B cell (primary cell): ENCODE results near the gene GADL1. TPM values are rescaled to one million over a fixed set of nuclear protein-coding genes. Genes with fewer than 3 reads are reported as not detected.

Experiments used
- ATAC-seq: fragments of 200-7000 bp; cut with Tn5 transposase; one replicate; pipeline ENCODE4 v1.10.0; 2021; ENCODE audit warnings: low read depth, mild to moderate bottlenecking, moderate number of reproducible peaks, moderate library complexity
- CTCF ChIA-PET: fragments of 350-600 bp; sonication (Branson Sonifier 250); formaldehyde crosslinking; loops from one replicate; lab custom pipeline; 2021; ENCODE audit warnings: antibody characterized with exemption, inconsistent platforms; lab: Charles Lee
- POLR2A ChIA-PET: fragments of 350-600 bp; sonication (Branson Sonifier 250); formaldehyde crosslinking; loops from one replicate; lab custom pipeline; 2021; ENCODE audit warnings: antibody characterized with exemption; lab: Charles Lee
- DNase-seq: peaks from one replicate; pipeline ENCODE4 v3.0.0; 2013
- H2AFZ ChIP-seq: 2 replicates; pipeline ENCODE4 v1.6.1; 2012; ENCODE audit warnings: mild to moderate bottlenecking, low read depth, low read length; ENCODE audit not compliant: insufficient read depth, poor library complexity, severe bottlenecking
- H3K27ac ChIP-seq, 2 donors: 1 replicate in 1 of 2; 2 replicates in 1 of 2; pipeline ENCODE4 v1.5.1; 2012 to 2013; ENCODE audit warnings: low read length in 2 of 2, mild to moderate bottlenecking in 2 of 2, moderate library complexity in 1 of 2
- H3K27me3 ChIP-seq, 4 experiments: fragments of 200-600 bp in 1 of 4; sonication (generic) in 1 of 4; replicated peaks in 1 of 4; 1 replicate in 2 of 4; 2 replicates in 2 of 4; pipeline versions ENCODE4 v1.6.1 to v1.7.0; 2013 to 2016; ENCODE audit warnings: low read length in 3 of 4, mild to moderate bottlenecking in 2 of 4, mixed read lengths in 1 of 4, moderate library complexity in 1 of 4; ENCODE audit not compliant: insufficient read depth in 4 of 4, control insufficient read depth in 3 of 4; ENCODE audit errors: control extremely low read depth in 1 of 4
- H3K36me3 ChIP-seq, 2 experiments: replicated peaks in 1 of 2; 1 replicate in 1 of 2; 2 replicates in 1 of 2; pipeline versions ENCODE4 v1.6.1 to v1.7.1; 2013; ENCODE audit warnings: low read length in 1 of 2; ENCODE audit not compliant: insufficient read depth in 2 of 2, control insufficient read depth in 1 of 2; ENCODE audit errors: control extremely low read depth in 1 of 2, extremely low read depth in 1 of 2
- H3K4me1 ChIP-seq, 2 donors: fragments of 200-600 bp in 1 of 2; sonication (generic) in 1 of 2; 1 replicate in 1 of 2; 2 replicates in 1 of 2; pipeline versions ENCODE4 v1.5.1 to v1.6.1; 2013 to 2017; ENCODE audit warnings: low read length in 2 of 2; ENCODE audit not compliant: control insufficient read depth in 2 of 2, insufficient read depth in 2 of 2
- H3K4me2 ChIP-seq: replicated peaks from 2 replicates; pipeline ENCODE3; 2012; ENCODE audit warnings: mild to moderate bottlenecking, low read depth, low read length; ENCODE audit not compliant: poor library complexity, severe bottlenecking
- H3K4me3 ChIP-seq, 5 experiments: fragments of 200-600 bp in 1 of 5; sonication (generic) in 1 of 5; 1 replicate in 3 of 5; 2 replicates in 2 of 5; pipeline versions ENCODE4 v1.5.1 to v1.7.0; 2011 to 2016; ENCODE audit warnings: low read length in 4 of 5, mild to moderate bottlenecking in 4 of 5, low read depth in 2 of 5, control low read depth in 1 of 5, moderate library complexity in 1 of 5; ENCODE audit not compliant: insufficient read depth in 1 of 5; ENCODE audit errors: control extremely low read depth in 1 of 5, extremely low read depth in 1 of 5
- H3K79me2 ChIP-seq: fragments of 200-600 bp; sonication (generic); one replicate; pipeline ENCODE4 v1.6.0; 2016; ENCODE audit warnings: low read length; ENCODE audit not compliant: control insufficient read depth, insufficient read depth
- H3K9ac ChIP-seq: fragments of 200-600 bp; sonication (generic); 2 replicates; pipeline ENCODE4 v1.6.1; 2017; ENCODE audit warnings: mild to moderate bottlenecking, low read length, moderate library complexity
- H3K9me3 ChIP-seq, 3 donors: one replicate each; pipeline versions ENCODE4 v1.6.1 to v1.7.1; 2013; ENCODE audit warnings: low read length in 2 of 3; ENCODE audit not compliant: control insufficient read depth in 2 of 3, insufficient read depth in 1 of 3; ENCODE audit errors: control extremely low read depth in 1 of 3
- H4K20me1 ChIP-seq: 2 replicates; pipeline ENCODE4 v1.6.0; 2012; ENCODE audit warnings: mild to moderate bottlenecking, low read length; ENCODE audit not compliant: insufficient read depth, control insufficient read depth, poor library complexity, severe bottlenecking
- H3K27ac Mint-ChIP-seq: one replicate; pipeline ENCODE4 v1.8.0; 2021; ENCODE audit warnings: mixed read lengths
- H3K27me3 Mint-ChIP-seq: one replicate; pipeline ENCODE4 v1.8.0; 2021; ENCODE audit warnings: mixed read lengths
- H3K4me1 Mint-ChIP-seq: one replicate; pipeline ENCODE4 v1.8.0; 2021; ENCODE audit warnings: mixed read lengths
- H3K4me3 Mint-ChIP-seq: one replicate; pipeline ENCODE4 v1.8.0; 2021; ENCODE audit warnings: mixed read lengths
- H3K9me3 Mint-ChIP-seq: one replicate; pipeline ENCODE4 v1.8.0; 2022; ENCODE audit warnings: mixed read lengths; ENCODE audit not compliant: insufficient read depth
- CTCF ChIP-seq: fragments of 200-600 bp; IDR thresholded peaks from one replicate; pipeline ENCODE4 v1.8.0; 2022; ENCODE audit warnings: antibody characterized with exemption, mild to moderate bottlenecking
- EZH2 ChIP-seq: IDR thresholded peaks from 2 replicates; pipeline ENCODE4 v1.6.1; 2012; ENCODE audit warnings: borderline replicate concordance, low read depth, mild to moderate bottlenecking, moderate library complexity, low read length; ENCODE audit not compliant: insufficient read depth, poor library complexity, severe bottlenecking
- WGBS: methylation state at CpG from one replicate; pipeline ENCODE4 v1.1.5; 2013; ENCODE audit warnings: missing lambda C conversion rate; ENCODE audit not compliant: insufficient coverage; 5-methylcytosine and 5-hydroxymethylcytosine counted together
- intact Hi-C: fragments of 100-400 bp; cut with micrococcal nuclease; formaldehyde crosslinking; loops from one replicate; pipeline ENCODE4 v1.10.0; 2022
- polyA plus RNA-seq: library from polyadenylated mRNA; depleted of rRNA; stranded (reverse); fragments of >200 nt; gene quantifications from 2 replicates; pipeline ENCODE4 v1.2.3, GENCODE V29; 2012
- total RNA-seq, 2 donors: library from RNA; stranded (reverse); fragments of 120-200 nt in 1 of 2; gene quantifications; 1 replicate in 1 of 2; 2 replicates in 1 of 2; pipeline versions ENCODE4 v1.2.3 to v1.2.4, GENCODE V29; 2013 to 2022

Gene GADL1
- total and polyA plus RNA-seq, 2 donors (not counting 1 experiment from before 2014, with no cell fraction given) = not detected

DNA sequence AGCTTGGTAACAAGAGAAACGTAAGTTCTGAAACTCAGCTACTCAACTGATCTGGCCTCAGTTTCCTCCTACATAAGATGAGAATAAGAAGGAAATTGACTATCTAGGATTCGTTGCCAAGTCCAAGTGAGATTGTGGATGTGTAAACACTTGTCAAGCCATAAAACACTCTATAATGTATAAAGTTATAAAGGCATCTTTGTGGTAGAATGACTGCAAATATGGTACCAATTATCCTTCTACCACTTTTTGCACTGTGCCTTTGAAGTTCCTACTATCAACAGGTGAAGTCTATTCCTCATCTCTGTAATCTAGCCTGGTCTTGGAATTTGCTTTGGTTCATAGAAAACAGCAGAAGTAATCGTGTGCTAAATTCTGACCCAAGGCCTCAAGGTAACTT lies 138.2 kb downstream of the GADL1 start:
- Mint-ChIP-seq H3K9me3 (no peaks in the 10 kb centered on the region), H3K4me3 (no peak overlapping the region), H3K27ac (no peak overlapping the region), H3K4me1 (peaks cover 4% of the 10 kb centered on the region), H3K27me3 (peaks cover 3% of the 10 kb centered on the region)
- TF ChIP-seq EZH2 = no peak
- TF ChIP-seq CTCF = no peak
- ChIA-PET CTCF (interaction anchor here (1.2 kb wide), 1 partner anchor 557 kb away, joined by 3 read pairs; no protein-coding TSS in a partner anchor), POLR2A (no interaction called here)
- intact Hi-C loops = no loop called here
- Histone ChIP-seq H3K27ac (no peak overlapping the region), H2AFZ (no peak overlapping the region), H3K4me1 (peaks cover 0 to 6% of the 10 kb centered on the region in 2 donors), H3K4me2 (no peak overlapping the region), H3K9me3 (no peaks in the 10 kb centered on the region), H4K20me1 (no peaks in the 10 kb centered on the region), H3K36me3 (no peaks in the 10 kb centered on the region), H3K4me3 (no peak overlapping the region), H3K79me2 (no peaks in the 10 kb centered on the region), H3K27me3 (no peaks in the 10 kb centered on the region), H3K9ac (no peak overlapping the region)
- DNase-seq = no peak
- no CpG with 5 or more reads among the region's 3 CpGs for WGBS
- no peak for ATAC-seq

DNA sequence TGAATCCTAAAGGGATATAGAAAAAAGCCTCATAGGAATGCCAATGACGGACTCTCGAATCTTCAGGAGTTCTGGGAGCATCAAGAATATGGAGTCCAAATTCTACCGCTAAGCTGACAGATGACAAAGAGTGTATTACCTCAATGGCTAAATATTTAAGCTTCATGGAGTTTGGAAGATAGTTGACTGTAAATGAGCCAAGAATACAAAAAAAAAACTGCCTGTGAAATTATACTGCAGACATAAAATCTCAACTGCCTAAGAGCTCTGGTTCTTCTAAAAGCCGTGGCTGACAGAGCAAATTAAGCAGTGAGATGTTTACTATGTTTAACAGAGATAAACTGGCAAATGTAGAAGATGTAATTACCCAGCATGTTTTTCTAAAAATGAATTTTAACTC lies 140.0 kb downstream of the GADL1 start:
- Histone ChIP-seq H3K9ac (no peak overlapping the region), H3K4me1 (peaks cover 0 to 6% of the 10 kb centered on the region in 2 donors), H4K20me1 (no peaks in the 10 kb centered on the region), H3K4me2 (no peak overlapping the region), H3K36me3 (no peaks in the 10 kb centered on the region), H3K27ac (no peak overlapping the region), H3K9me3 (no peaks in the 10 kb centered on the region), H3K27me3 (no peaks in the 10 kb centered on the region), H2AFZ (no peak overlapping the region), H3K79me2 (no peaks in the 10 kb centered on the region), H3K4me3 (no peak overlapping the region)
- 94% methylated on average over 2 of the region's 4 CpGs for WGBS
- DNase-seq (no peak), ATAC-seq (no peak)
- POLR2A ChIA-PET = no interaction called here
- TF ChIP-seq EZH2 = no peak
- TF ChIP-seq CTCF = no peak
- Mint-ChIP-seq H3K27ac (no peak overlapping the region), H3K27me3 (peaks cover 3% of the 10 kb centered on the region), H3K4me1 (peaks cover 6% of the 10 kb centered on the region), H3K4me3 (no peak overlapping the region), H3K9me3 (no peaks in the 10 kb centered on the region)
- CTCF ChIA-PET = interaction anchor here (1.6 to 1.8 kb wide), 2 partner anchors 14 to 641 kb away, joined by 6 to 7 read pairs; no protein-coding TSS in a partner anchor
- intact Hi-C loops = no loop called here
